ENCODE results near the gene CMKLR1.

CMKLR1 gene

GRCh38 chr12:108338915-108339657 lies at the start of gene CMKLR1:
CMKLR1 (minus strand) TSS chr12:108339311; CDS start chr12:108293591, 45,720 bp downstream.
- no peak for DNase-seq (ENCODE audit: low spot score)
- TF ChIP-seq CTCF (IDR thresholded peaks at IDR 0.05; ENCODE audit: extremely low read depth, missing control alignments): no peak

GRCh38 chr12:108387771-108388170 lies 48.7 kb upstream of the CMKLR1 start:
- TF ChIP-seq CTCF (IDR thresholded peaks at IDR 0.05; ENCODE audit: extremely low read depth, missing control alignments): no peak
- no peak for DNase-seq (ENCODE audit: low spot score)

- no peak for DNase-seq (ENCODE audit: low spot score)
- TF ChIP-seq CTCF (IDR thresholded peaks at IDR 0.05; ENCODE audit: extremely low read depth, missing control alignments): no peak
Observed at GRCh38 chr12:108386709-108387360, 47.7 kb upstream of the CMKLR1 start.

GRCh38 chr12:108382437-108382801 lies 43.3 kb upstream of the CMKLR1 start:
- TF ChIP-seq CTCF (IDR thresholded peaks at IDR 0.05; ENCODE audit: extremely low read depth, missing control alignments): no peak
- no peak for DNase-seq (ENCODE audit: low spot score)

- no peak for TF ChIP-seq CTCF (IDR thresholded peaks at IDR 0.05; ENCODE audit: extremely low read depth, missing control alignments)
- DNase-seq (ENCODE audit: low spot score): no peak
Observed at GRCh38 chr12:108381787-108382436, 42.8 kb upstream of the CMKLR1 start.

GRCh38 chr12:108380382-108380781 lies 41.3 kb upstream of the CMKLR1 start:
- TF ChIP-seq CTCF (IDR thresholded peaks at IDR 0.05; ENCODE audit: extremely low read depth, missing control alignments): no peak

GRCh38 chr12:108379823-108380222 lies 40.7 kb upstream of the CMKLR1 start:
- TF ChIP-seq CTCF (IDR thresholded peaks at IDR 0.05; ENCODE audit: extremely low read depth, missing control alignments): no peak
- DNase-seq (ENCODE audit: low spot score): no peak

More at GRCh38 chr12:108380382-108380781, 41.3 kb upstream of the CMKLR1 start:
- DNase-seq (ENCODE audit: low spot score): no peak
